GM12892 (cell line): Measurements from ENCODE around the gene CELF3.
"Not testable (repeated sequence)": the region's sequence is repeated elsewhere in the genome, so short reads cannot be mapped to it uniquely, and the experiment has no call there.

Experiments used
- DNase-seq: peaks from one replicate; pipeline ENCODE4 v3.0.0; 2011; ENCODE audit not compliant: insufficient read length
- FAIRE-seq: peaks from 2 replicates; lab custom pipeline; 2011; peaks lifted over from hg19 to GRCh38; lab: Jason Lieb, UNC
- POLR2A ChIP-seq: IDR thresholded peaks from 2 replicates; pipeline ENCODE4 v1.6.1; 2011; ENCODE audit warnings: low read depth, low read length, control low read depth
- POLR2AphosphoS5 ChIP-seq: IDR thresholded peaks from 2 replicates; pipeline ENCODE4 v1.6.1; 2011; ENCODE audit warnings: low read depth, low read length, control low read depth
- TAF1 ChIP-seq: IDR thresholded peaks from 2 replicates; pipeline ENCODE4 v1.6.1; 2011; ENCODE audit warnings: low read depth, mild to moderate bottlenecking, control low read depth, low read length, borderline replicate concordance

Gene CELF3

GRCh38 chr1:151684128-151684527, 32.5 kb downstream of the CELF3 start:
- FAIRE-seq: no peak
- no peak for DNase-seq
- TF ChIP-seq POLR2A (no peak), POLR2AphosphoS5 (no peak), TAF1 (no peak)

- not testable (repeated sequence) for DNase-seq, FAIRE-seq
Measured at GRCh38 chr1:151682901-151683300, 33.7 kb downstream of the CELF3 start.

- no peak for TF ChIP-seq TAF1
- no peak for TF ChIP-seq POLR2AphosphoS5
- no peak for TF ChIP-seq POLR2A
- FAIRE-seq (no peak), DNase-seq (no peak)
Measured at GRCh38 chr1:151681923-151682322, 34.7 kb downstream of the CELF3 start.

GRCh38 chr1:151680826-151681225, 35.8 kb downstream of the CELF3 start:
- TF ChIP-seq TAF1: no peak
- TF ChIP-seq POLR2A: no peak
- TF ChIP-seq POLR2AphosphoS5: no peak
- FAIRE-seq (no peak), DNase-seq (no peak)

GRCh38 chr1:151680391-151680790, 36.2 kb downstream of the CELF3 start:
- no peak for FAIRE-seq
- TF ChIP-seq POLR2A (no peak), POLR2AphosphoS5 (no peak), TAF1 (no peak)

GRCh38 chr1:151673407-151673806, 43.2 kb downstream of the CELF3 start:
- DNase-seq (no peak), FAIRE-seq (no peak)
- no peak for TF ChIP-seq TAF1
- no peak for TF ChIP-seq POLR2A
- TF ChIP-seq POLR2AphosphoS5: no peak

More at GRCh38 chr1:151680391-151680790, 36.2 kb downstream of the CELF3 start:
- no peak for DNase-seq

- FAIRE-seq, DNase-seq: not testable (repeated sequence)
Measured at GRCh38 chr1:151670036-151670675, 46.4 kb downstream of the CELF3 start.

GRCh38 chr1:151668090-151668489, 48.5 kb downstream of the CELF3 start:
- no peak for DNase-seq
- TF ChIP-seq POLR2A (no peak), POLR2AphosphoS5 (no peak), TAF1 (no peak)
- FAIRE-seq: no peak

- DNase-seq (no peak), FAIRE-seq (no peak)
- no peak for TF ChIP-seq POLR2AphosphoS5
- no peak for TF ChIP-seq TAF1
- TF ChIP-seq POLR2A: no peak
Measured at GRCh38 chr1:151661751-151662150, 54.9 kb downstream of the CELF3 start.

- no peak for TF ChIP-seq POLR2AphosphoS5
- no peak for TF ChIP-seq TAF1
- no peak for TF ChIP-seq POLR2A
- FAIRE-seq: no peak
- DNase-seq: no peak
Measured at GRCh38 chr1:151655371-151655770, 61.2 kb downstream of the CELF3 start.

GRCh38 chr1:151653397-151653796, 63.2 kb downstream of the CELF3 start:
- DNase-seq: no peak
- no peak for TF ChIP-seq TAF1
- TF ChIP-seq POLR2A: no peak
- TF ChIP-seq POLR2AphosphoS5: no peak
- no peak for FAIRE-seq
